GM18907 (cell line): ENCODE results near the gene ANAPC2.

ENCODE experiments used
- ATAC-seq: cut with Tn5 transposase; IDR thresholded peaks from one replicate; pipeline ENCODE4 v1.9.1; 2021; ENCODE audit warnings: mild to moderate bottlenecking, moderate library complexity; ENCODE audit not compliant: unreplicated experiment

ANAPC2 gene

DNA sequence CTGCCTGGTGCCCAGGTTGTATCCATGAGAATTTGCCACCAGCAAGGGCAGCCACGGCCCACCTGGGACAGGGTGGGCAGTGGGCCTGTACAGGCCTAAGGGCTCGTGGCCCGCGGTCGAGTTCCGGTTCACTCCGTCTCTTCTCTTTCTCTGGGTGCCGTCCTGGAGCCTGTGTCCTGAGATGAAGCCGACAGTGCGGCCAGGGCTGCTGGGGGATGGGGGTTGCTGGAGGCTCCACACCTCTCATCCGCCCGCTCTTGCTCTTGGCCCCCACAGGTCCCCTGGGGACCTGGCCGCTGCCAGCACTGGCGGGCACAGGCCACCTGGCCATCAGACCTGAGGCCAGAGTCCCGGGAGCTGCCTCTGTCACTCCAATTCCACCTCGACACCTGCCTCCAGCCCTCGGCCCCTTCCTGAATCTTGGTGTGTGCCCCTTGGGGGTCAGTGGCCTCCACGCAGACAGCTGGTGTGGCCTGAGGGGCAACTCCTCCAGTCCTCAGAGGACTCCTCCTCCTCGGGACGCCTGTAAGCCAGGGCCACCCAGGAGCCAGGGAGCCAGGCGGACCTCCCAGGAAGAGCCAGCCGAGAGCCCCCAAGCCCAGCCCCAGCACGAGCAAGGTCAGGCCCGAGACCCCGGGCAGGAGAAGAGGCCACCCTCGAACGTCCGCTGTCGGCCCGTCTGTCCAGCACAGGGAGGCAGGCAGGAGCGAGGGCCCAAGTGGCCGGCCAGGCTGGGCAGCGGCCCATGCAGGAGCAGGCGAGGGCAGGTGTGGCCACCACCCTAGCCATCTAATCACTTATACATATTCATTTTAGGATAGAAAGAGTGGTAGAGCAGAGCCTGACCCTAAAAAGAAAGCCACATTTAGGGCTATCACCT, 23.8 kb downstream of the ANAPC2 start:
- no peak for ATAC-seq

DNA sequence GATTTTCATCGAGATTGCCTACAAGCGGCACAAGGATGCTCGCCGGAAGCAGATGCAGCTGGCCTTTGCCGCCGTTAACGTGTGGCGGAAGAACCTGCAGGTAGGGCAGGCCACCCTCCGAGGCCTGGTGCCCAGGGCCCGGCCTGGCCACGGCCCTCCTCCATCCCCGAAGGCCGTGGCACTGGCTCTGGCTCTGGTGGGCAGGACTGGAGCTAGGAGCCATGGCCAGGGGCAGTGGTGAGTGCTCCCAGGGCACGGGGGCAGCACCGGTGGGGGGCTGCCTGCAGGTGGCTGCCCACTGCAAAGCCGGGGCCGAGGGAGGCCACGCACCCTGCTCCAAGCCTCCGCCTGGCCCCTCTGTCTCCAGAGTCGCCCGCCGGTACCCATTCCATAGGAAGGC, 24.6 kb downstream of the ANAPC2 start:
- ATAC-seq, result no peak

DNA sequence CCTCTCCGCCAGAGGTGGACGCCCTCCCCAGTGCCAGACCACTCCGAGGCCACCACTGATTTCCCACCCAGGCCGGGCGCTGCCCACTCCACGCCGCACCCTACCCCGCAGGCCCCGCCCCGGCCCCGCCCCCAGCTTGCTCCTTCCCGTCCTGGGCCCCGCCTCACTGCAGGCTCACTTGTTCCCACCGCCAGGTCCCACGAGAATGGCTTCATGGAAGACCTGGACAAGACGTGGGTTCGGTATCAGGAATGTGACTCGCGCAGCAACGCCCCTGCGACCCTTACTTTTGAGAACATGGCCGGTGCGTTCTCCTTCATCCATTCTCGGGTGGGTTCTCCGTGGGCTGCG, 25.0 kb downstream of the ANAPC2 start:
- ATAC-seq, result no peak

DNA sequence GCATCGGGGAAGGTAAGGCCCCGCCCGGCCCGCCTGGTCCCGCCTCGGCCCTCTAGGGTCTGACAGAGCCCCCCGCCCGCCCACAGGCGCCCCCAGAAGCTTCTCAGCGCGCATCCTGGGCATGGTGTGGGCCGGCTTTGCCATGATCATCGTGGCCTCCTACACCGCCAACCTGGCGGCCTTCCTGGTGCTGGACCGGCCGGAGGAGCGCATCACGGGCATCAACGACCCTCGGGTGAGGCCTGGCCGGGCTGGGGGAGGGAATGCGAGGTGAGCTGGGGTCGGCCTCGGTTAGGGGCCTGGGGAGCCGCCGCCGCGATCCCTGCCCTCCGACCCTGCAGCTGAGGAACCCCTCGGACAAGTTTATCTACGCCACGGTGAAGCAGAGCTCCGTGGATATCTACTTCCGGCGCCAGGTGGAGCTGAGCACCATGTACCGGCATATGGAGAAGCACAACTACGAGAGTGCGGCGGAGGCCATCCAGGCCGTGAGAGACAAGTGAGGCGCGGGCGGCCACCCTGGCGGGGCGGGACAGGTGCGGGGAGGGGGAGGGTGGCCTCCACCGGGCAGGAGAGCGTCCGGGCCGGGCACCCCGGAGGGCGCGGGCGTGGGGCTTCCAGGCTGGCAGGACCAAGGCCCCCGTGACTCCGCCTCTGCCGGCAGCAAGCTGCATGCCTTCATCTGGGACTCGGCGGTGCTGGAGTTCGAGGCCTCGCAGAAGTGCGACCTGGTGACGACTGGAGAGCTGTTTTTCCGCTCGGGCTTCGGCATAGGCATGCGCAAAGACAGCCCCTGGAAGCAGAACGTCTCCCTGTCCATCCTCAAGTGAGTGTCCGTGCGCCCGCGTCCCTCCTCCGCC, 25.6 kb downstream of the ANAPC2 start:
- no peak for ATAC-seq

DNA sequence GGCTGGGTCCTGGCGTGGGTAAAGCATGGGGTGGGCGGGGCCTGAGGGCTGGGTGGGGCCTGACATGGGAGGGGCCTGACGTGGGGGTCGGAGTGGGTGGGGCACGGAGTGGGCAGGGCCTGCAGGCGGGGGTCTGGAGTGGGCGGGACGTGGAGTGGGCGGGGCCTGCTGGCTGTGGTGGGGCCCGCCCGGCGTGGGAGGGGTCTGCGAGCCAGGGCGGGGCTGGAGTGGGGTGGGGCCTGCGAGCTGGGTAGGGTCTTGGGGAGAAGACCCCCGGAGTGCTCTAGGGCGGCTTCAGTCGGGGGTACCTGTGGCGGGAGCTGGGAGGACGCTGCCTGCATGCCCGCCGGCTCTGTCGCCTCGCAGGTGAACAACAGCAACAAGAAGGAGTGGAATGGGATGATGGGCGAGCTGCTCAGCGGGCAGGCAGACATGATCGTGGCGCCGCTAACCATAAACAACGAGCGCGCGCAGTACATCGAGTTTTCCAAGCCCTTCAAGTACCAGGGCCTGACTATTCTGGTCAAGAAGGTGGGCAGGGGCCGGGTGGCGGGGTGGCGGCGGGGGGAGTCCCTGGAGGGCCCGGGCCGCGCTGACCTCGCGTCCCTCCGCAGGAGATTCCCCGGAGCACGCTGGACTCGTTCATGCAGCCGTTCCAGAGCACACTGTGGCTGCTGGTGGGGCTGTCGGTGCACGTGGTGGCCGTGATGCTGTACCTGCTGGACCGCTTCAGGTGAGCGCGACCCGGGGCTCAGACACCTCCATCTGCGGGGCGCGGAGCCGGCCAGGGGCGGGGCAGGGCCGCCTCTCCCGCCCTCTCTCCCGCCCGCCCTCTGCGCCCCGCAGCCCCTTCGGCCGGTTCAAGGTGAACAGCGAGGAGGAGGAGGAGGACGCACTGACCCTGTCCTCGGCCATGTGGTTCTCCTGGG, 26.5 kb downstream of the ANAPC2 start:
- no peak for ATAC-seq

DNA sequence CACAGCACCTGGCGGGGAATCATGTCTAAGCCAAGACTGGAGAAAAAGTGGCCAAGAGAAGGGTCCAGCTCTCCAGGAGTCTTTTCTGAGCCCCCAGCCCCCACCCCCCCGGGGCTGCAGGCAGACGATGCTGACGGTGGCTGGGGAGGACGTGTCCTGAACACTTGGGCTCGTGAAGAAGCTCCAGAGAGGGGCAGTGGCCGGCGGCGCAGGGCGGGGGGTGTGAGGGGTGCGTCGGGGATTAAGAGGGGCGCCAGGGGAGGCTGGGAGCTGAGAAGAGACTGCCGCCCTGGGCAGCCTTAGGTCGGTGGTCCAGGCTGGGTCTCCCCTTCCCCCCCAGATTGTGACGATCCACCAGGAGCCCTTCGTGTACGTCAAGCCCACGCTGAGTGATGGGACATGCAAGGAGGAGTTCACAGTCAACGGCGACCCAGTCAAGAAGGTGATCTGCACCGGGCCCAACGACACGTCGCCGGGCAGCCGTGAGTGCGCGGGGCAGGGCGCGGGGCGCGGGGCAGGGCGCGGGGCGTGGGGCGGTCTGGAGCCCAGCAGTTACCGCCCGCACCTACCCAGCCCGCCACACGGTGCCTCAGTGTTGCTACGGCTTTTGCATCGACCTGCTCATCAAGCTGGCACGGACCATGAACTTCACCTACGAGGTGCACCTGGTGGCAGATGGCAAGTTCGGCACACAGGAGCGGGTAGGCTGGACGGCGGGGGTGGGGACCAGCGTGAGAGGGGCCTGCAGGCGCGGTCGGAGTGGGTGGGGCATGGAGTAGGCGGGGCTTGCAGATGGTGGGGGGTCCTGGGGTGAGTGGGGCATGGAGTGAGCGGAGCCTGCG, 27.4 kb downstream of the ANAPC2 start:
- no peak for ATAC-seq

DNA sequence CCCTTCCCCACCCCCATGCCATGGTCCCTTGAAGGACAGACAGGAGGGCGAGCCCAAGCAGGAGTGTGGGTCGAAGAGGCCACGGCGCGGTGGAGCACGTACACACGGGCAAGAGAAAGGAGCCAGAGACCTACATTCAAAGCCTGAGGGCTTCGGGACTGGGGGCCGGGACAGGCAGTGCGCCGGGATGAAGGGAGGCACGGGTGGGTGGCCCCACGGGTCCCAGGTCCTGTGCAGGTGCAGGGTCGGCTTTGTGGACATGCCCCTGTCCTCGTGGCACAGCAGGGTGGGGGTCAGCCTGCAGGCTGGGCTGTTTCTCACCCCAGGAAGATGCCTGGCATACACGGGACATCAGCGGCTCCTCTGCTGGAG, 28.3 kb downstream of the ANAPC2 start:
- ATAC-seq, result no peak

DNA sequence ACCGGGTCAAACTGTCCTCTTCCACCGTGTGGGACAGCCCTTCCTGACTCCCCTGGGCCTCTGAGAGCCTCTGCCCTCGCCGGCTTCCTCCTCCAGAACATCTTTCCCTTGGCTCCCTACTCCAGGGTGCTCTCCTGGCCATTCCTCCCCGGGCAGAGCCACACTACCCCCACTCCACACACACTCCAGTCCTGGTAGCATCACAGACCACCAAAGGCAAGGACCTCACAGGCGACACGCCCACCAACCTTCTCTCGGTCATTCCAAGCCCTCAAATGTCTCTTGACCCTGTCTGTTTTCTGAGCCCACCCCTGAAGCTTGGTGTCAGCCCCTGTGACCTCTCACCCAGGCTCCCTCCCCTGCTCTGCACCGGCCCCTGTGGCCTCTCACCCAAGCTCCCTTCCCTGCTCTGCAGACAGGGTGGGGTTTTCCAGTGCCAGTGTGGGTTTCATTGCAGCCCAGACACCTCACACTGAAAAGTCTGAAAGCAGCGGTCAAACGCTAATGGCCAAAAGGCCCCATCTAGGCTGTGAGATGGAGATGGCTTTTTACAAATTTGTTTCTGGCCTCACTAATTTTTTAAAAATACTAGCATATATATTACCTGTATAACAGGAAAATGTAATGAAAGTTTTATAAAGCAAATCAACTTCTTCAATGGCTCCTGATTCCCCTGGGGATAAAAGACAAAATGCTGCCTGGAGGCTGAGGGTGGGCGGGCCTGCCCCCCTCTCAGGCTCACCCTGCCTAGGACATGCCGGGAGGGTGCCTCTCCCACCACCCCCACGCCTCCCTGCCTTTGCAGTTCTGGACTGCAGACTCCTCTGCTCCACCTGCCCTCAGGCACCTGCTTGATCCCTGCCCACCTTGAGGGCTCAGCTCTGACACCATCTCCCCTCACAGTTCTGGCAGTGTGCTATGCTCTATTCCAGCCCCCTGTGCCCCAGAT, 29.0 kb downstream of the ANAPC2 start:
- no peak for ATAC-seq

DNA sequence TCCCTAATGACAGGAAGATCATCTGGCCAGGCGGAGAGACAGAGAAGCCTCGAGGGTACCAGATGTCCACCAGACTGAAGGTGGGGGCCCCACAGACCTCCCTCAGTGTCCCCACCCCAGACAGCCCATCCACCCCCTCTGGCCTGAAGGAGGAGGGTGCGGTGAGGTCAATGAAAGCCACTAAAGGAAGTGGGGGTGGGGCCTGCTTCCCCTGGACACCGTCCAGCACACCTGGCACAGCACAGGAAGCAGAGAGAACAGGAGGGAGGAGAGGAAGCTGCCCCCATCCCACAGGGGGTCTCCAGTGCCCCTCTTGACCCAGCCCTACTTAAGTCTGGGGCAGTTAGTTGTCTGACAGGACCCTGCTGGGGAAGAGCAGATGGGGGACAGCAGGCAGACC, 29.7 kb downstream of the ANAPC2 start:
- ATAC-seq, result no peak

DNA sequence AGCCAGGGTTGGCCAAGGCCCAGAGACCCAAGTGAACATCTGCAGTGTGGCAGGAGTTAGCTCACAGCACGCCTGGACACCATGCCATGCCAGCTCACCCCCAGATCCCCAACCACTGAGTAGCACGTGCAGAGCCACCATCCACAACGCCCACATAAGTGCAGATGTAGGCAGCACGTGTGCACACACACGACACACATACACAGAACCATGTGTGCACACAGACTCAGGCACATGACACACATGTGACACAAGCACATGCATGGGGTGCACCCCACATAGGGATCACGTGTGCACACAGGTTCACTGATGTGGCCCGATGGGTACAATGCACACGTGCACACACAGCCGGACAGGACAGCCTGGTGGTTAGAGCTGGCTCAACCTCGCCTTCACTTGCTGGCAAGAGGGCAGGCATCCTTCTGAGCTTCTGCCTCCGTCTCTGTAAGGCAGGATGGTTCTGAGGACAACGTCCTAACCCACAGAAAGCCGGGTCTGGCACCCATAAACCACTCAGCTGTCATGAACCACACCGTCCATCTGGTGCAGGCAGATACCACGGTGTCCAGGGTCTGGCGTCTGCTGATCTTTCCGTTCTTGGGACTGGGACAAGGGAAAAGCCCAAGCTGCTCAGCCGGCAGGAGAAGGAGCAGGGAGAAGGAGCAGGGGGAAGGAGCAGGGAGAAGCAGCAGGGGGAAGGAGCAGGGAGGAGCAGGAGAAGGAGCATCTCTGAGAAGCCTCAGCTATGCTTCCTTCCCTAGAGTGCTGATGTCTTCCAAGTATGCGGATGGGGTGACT, 30.5 kb downstream of the ANAPC2 start:
- ATAC-seq, result no peak

DNA sequence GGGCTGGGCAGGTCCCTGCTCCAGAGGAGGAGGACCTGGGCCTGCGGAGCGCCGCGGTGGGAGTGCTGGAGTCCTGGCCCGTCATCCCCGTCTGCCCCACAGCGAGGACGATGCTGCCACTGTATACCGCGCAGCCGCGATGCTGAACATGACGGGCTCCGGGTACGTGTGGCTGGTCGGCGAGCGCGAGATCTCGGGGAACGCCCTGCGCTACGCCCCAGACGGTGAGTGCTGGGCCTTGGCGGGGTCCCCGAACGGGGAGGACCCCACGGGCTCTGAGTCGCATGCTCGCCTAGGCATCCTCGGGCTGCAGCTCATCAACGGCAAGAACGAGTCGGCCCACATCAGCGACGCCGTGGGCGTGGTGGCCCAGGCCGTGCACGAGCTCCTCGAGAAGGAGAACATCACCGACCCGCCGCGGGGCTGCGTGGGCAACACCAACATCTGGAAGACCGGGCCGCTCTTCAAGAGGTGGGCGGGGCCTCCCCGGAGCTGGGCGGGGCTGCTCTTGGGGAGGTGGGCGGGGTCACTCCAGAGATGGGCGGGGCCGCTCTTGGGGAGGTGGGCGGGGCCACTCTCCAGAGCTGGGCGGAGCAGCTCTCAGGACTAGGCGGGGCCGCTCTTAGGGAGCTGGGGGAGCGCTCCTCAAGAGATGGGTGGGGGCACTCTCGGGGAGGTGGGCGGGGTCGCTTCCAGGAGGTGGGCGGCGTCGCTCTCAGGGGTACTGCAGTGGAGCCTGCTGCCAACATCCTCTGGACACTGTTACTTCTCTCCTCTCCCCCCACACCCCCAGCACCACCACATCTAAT, 31.6 kb downstream of the ANAPC2 start:
- ATAC-seq, result no peak

DNA sequence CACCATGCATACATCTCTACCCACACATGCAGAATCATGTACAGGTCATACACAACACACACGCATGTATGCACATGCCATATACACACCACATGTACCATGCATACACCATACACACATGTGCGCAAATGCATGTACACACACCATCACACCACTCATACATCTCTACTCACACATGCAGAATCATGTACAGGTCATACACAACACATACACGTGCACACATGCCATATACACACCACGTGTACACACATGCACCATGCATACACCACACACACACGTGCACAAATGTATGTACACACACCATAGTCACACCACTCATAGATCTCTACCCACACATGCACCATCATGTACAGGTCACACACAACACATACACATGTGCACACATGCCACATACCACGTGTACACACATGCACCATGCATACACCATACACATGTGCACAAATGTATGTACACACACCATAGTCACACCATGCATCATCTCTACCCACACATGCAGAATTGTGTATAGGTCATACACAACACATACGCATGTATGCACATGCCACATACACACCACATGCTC, 35.4 kb downstream of the ANAPC2 start:
- ATAC-seq, result no peak

DNA sequence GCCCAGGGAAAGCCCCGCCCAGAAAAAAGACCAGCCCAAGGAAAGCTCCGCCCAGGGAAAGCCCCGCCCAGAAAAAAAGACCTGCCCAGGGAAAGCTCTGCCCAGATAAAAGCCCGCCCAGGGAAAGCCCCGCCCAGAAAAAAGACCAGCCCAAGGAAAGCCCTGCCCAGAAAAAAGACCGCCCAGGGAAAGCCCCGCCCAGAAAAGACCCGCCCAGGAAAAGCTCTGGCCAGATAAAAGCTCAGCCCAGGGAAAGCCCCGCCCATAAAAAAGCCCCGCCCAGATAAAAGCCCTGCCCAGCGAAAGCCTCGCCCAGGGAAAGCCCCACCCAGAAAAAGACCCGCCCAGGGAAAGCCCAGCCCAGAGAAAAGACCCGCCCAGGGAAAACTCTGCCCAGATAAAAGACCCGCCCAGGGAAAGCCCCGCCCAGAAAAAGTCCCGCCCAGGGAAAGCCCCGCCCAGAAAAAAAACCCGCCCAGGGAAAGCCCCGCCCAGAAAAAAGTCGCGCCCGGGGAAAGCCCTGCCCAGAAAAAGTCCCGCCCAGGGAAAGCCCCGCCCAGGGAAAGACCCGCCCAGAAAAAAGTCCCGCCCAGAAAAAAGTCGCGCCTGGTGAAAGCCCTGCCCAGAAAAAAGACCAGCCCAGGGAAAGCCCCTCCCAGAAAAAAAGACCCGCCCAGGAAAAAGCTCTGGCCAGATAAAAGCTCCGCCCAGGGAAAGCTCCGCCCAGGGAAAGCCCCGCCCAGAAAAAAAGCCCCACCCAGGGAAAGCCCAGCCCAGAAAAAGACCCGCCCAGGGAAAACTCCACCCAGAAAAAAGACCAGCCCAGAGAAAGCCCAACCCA, 37.5 kb downstream of the ANAPC2 start:
- peak; percentile 41 for ATAC-seq

DNA sequence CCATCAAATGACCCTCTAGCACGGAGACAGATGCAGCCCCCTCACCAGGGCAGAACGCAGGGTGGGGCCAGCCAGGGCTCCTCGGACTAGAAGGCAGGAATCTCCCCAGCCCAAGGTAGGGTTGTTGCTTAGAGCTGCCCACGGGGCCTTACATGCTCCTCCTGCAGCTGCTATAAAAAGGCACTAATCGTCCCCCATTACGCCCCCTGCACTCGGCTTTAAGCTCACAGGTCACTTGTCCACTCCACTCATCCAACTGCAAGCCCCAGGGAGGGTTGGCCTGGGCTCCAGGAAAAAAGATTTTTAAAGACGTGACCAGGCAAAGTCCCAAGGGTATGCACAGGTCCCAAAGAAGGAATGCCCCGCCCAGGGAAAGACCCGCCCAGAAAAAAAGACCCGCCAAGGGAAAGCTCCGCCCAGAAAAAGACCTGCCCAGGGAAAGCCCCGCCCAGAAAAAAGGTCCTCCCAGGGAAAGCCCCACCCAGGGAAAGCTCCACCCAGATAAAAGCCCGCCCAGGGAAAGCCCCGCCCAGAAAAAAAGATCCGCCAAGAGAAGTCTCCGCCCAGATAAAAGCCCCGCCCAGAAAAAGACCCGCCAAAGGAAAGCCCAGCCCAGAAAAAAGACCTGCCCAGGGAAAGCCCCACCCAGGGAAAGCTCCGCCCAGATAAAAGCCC, 38.3 kb downstream of the ANAPC2 start:
- peak; percentile 16 for ATAC-seq

DNA sequence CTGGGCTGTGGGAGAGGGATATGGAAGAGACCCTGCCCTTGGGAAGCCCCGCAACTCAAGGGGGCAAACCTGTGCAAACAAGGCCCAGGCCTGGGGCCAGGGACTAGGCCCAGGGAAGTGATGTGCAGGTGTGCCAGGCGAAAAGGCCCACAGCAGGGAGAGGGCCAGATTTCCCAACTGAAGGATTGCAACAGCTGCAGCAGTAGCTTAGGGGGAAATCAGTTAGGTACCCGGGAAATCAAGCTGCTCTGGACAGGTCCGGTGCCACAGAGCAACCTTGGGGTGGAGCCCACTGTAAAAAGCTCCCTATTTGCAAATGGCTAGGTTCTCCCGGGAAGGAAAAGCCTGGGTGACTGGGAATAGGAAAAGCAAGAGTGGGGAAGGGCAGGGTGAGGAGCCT, 39.0 kb downstream of the ANAPC2 start:
- ATAC-seq, result no peak

DNA sequence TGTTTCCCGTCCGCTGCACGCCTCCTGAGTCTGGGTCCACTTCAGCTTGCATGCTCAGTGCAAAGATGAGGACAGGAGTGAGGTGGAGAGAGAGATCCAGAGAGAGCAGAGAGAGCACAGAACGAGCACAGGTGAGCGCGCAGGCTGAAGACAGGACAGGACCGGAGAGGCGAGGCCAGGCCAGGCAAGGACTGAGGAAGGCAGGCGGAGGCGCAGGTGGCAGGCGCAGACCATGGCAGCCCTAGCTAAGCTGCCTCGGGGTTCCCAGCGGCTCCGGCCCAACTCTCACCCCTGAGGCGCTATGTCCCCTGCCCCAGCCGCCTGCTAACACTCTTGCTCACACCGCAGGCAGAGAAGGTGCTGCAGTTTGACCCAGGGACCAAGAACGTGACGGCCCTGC, 39.7 kb downstream of the ANAPC2 start:
- ATAC-seq, result no peak
